Sciatic nerve (tissue), 2 donors: ENCODE measurements around the gene PEX7. TPM values are rescaled to one million over a fixed set of nuclear protein-coding genes. Genes with fewer than 3 reads are reported as not detected.
"Not testable (repeated sequence)": the region's sequence is repeated elsewhere in the genome, so short reads cannot be mapped to it uniquely, and the experiment has no call there.

Experiments
- ATAC-seq: fragments of 200-7000 bp; cut with Tn5 transposase; one replicate; pipeline ENCODE4 v1.9.1; 2020; ENCODE audit warnings: mild to moderate bottlenecking, moderate library complexity
- DNase-seq: peaks from one replicate; pipeline ENCODE4 v3.0.0-alpha.2; 2020; ENCODE audit warnings: low spot score
- intact Hi-C: fragments of 100-400 bp; cut with DNase I; formaldehyde crosslinking; loops from one replicate; pipeline ENCODE4 v1.14.2; 2022
- total RNA-seq: library from RNA; stranded (reverse); fragmentation: NEBNext Ultra II Directional; extraction: Animal tissue kit (Norgen Biotek cat#: 25700); gene quantifications from one replicate; pipeline ENCODE4 v1.2.1, GENCODE V29; 2021
- donor health status: DM: no; HTN: no; CAD: no.
- donor health status: DM: no; HTN: no; CAD: no.

PEX7 gene
- total RNA-seq, 1 donor from 2014 or later = 5.6 TPM

DNA sequence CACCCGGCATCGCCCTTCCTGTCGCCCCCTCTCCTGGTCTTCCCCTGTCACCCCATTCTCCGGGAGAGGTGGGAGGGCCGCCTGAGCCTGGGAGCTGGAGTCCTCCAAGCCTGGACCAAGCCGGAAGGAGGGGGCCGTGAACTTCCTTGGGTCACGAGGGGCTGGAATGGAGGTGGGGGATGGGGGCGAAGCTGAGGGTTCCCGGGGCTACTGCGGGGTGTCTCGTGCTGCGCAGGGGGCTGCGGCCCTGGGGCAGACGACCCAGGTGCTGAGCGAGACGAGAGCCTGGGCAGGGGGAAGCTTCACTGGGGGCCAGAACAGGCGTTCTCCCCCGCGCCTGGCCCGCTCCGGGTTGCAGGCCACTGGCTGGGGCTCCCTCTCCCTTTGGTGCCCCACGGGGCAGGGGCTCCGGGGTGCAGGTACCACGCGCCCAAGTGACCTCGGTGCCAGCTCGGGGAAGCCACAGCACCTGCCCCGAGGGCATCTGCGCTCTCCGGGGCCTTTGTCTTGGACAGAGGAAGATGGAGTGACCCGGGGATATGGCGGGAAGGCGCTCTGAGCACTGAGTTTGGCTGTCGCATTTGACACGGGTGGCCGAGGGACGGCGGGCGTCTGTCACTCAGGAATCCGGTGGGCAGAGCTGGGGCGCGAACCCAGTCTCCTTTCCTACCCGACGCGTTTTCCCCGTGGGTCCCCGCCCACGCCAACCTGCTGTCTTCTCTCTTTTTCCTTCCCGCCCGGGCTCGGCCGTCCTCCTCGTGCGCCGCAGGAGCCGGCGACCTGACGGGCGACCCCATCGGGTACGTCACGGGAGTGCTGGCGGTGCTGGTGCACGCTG, 100.9 kb downstream of the PEX7 start:
- ATAC-seq = no peak
- DNase-seq = no peak
- intact Hi-C loops = no loop called here

DNA sequence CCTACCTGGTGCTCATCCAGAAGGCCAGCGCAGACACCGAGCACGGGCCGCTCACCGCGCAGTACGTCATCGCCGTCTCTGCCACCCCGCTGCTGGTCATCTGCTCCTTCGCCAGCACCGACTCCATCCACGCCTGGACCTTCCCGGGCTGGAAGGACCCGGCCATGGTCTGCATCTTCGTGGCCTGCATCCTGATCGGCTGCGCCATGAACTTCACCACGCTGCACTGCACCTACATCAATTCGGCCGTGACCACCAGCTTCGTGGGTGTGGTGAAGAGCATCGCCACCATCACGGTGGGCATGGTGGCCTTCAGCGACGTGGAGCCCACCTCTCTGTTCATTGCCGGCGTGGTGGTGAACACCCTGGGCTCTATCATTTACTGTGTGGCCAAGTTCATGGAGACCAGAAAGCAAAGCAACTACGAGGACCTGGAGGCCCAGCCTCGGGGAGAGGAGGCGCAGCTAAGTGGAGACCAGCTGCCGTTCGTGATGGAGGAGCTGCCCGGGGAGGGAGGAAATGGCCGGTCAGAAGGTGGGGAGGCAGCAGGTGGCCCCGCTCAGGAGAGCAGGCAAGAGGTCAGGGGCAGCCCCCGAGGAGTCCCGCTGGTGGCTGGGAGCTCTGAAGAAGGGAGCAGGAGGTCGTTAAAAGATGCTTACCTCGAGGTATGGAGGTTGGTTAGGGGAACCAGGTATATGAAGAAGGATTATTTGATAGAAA, 101.7 kb downstream of the PEX7 start:
- DNase-seq (no peak), ATAC-seq (peak; percentile 29)
- intact Hi-C loops = no loop called here

DNA sequence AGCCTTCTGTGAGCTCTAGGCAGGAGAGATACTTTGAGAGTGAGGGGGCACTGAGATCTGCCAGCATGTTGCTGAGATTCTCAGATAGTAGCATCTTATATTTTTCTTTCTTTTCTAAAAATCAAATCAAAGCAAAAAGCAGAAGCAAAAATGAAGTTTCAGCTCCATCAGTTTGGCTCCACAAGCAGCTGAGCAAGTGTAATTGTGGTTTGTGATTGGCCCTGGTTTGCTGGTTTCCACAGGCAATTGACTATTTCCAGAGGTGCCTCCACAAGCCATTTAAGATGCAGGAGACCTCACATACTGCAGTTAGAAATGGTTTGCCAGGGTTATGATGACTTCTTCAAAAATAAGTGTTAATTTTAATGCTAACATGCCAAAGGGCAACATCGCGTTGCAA, 104.0 kb downstream of the PEX7 start:
- ATAC-seq = no peak
- intact Hi-C loops = no loop called here
- no peak for DNase-seq

DNA sequence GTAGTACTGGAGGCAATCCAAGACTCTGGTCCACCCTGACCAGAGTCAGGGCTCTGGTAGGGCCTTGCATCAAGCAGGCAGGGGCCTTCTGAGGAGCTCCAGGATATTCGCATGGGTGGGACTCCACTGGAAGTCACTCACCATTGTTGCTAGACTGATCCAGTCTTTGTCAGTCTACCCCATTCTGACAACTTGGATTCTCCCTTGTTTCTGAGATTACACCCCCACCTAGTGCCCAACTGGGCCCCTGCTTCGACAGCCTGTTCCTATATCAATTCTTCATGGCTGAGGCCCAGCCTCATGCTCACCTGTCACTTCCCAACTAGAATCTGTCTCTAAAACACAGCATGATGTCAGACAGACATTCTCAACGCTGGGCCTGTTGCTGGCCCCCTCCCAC, 104.9 kb downstream of the PEX7 start:
- intact Hi-C loops = no loop called here
- DNase-seq (no peak), ATAC-seq (no peak)

DNA sequence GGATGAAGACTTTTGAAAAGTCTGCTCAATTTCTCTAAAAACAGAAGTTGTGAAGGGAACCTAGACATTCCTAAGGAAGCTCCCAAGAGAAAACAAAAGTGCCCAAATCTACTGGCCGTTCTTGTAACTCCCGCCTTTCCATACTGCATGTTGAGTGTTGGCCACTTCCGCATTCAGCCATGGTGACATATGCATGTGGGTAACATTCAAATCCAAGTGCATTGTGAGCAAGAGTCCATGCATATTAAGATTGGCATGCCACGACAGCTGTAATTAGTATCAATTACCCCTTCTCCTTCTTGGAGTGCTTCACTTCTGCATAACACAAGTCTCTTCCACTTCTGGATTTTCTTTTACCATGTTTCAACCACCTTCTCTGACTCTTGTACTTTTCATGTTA, 108.1 kb downstream of the PEX7 start:
- ATAC-seq = no peak
- DNase-seq = no peak
- intact Hi-C loops = no loop called here

DNA sequence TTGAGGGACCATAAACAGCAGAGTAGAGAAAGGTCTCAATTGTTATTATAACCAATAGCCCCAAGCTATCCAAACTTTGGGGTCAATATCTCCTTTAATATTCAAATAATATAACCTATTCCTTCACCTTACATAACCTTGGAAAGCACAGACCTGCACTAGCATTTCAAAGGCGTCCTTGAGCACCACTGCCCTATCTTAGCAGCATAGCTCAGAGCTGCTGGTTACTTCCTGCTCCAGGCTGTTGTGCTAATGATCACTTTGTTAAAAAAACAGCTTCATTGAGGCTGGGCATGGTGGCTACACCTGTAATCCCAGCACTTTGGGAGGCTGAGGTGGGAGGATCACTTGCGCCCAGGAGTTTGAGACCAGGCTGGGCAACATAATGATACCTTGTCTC, 110.2 kb downstream of the PEX7 start:
- DNase-seq (no peak), ATAC-seq (no peak)
- intact Hi-C loops = no loop called here

DNA sequence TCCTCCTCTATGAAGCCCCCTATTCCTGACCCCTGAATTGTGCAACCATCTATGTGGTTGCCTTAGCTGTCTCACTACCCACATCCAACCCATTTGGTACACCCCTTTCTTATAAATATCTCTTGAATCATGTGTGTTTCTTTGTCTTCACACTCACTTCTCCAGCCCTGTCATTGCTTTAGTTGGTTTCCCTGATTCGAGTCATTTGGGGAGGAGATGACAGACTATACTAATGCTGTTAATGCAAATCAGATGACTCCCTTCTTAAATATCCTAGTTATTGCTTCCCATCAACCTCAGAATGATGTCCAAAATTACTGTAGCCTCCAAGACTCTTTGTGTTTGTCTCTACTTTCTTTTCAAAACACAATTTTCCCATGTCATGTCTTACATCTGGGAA, 122.7 kb downstream of the PEX7 start:
- intact Hi-C loops = no loop called here
- DNase-seq (no peak), ATAC-seq (no peak)

DNA sequence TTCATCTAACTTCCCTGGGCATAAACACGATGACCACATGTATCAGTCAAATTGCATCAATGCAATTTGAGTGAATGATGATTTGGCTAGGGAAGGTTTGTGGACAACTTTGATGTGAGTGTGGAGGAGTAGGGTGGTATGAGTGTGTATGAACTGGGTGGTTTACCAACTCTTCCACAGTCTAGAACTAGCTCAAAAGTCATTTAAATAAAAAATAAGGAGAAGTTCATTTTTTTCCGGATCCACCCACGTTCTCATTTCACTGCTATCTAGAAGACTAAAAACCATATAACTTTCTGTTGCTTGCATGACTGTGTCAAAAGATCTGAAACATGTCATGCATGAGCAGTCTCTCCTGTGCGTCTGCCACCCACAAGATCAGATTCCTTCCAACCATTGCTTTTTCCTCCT, 123.3 kb downstream of the PEX7 start:
- ATAC-seq = no peak
- intact Hi-C loops = no loop called here

DNA sequence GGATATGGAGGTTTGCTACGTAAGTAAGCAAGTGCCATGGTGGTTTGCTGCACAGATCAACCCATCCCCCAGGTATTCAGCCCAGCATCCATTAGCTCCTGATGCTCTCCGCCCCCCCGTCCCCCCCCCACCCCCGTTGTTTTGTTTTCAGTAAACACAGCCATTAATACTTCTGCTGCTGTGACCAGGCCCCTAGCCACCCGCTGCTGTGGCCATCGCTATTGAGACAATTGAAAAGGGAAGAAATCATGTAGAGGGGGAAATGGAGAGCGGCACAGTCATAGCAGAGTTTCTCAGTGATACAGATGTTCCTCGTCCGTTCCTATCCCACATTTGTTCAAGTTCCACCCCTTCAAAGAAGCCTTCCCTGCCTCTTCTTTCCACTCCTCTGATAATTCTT, 124.6 kb downstream of the PEX7 start:
- no peak for ATAC-seq

More for the DNA sequence above, 123.3 kb downstream of the PEX7 start:
- no peak for DNase-seq

DNA sequence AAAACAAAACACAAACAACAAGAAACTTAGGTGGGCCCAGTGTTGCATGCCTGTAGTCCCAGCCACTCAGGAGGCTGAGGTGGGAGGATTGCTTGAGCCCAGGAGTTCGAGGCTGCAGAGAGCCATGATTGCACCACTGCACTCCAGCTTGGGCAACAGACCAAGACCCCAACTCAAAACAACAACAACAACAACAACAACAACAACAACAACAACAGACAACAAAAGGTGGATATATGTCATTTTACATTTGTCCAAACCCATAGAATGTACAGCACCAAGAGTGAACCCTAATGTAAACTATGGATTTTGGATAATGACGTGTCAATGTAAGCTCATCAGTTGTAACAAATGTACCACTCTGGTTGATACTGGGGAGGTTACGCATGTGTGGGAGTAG, 127.6 kb downstream of the PEX7 start:
- intact Hi-C loops, ATAC-seq, DNase-seq: not testable (repeated sequence)

More for the DNA sequence above, 124.6 kb downstream of the PEX7 start:
- intact Hi-C loops = no loop called here
- DNase-seq = no peak

DNA sequence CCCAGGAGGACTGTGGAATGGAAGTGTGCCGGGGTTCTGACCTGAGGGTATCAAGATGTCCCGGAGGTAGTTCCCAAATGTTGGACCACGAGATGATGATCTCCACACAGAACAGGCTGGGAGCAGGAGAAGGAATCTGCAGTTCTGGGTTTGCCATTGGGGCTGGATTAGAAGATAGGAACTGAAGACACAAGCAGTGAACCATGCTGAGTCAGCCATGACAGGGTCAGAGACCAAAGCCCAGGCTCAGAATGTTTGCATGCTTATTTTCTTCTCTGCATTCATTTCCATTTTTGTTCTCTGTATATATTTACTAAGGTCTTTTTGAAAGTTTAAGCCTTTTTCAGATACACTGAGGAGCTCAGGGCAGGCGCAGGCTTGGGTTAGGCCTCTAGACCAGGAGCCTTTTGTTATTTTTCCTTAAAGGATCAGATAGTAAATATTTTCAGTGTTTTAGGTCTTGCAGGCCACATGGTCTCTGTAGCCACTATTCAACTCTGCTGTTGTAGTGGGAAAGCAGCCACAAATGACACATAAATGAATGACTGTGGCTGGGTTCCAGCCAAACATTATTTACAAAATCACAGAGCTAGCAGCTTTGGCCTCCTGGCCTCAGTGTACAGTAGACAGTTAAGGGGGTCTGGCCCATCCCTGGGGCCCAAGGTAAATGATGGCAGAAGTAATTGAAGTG, 128.2 kb downstream of the PEX7 start:
- ATAC-seq = no peak
- no peak for DNase-seq
- intact Hi-C loops = no loop called here

DNA sequence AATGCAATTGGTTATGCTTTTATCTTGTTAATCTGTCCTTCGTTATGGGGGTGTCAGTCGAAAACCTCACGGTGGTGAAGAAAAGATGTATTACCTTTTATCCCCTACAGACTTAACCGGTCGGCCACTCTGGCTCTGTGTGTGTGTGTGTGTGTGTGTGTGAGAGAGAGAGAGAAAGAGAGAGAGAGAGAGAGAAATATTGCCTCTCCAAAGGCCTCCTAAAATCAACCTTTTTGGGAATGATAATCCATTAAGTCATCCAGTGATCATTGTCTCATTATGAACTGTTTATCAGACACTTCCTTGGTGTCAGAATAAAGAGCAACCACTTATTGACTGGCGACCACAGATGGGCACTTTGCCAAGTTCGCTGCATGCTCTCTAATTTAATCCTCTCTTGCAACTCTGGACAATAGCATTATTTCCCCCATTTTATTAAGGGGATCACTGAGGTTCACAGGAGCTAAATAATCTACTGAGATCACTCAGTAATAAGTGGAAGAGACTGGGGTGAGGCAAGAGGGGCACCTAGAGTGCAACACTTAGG, 130.4 kb downstream of the PEX7 start:
- no peak for DNase-seq
- no peak for ATAC-seq

DNA sequence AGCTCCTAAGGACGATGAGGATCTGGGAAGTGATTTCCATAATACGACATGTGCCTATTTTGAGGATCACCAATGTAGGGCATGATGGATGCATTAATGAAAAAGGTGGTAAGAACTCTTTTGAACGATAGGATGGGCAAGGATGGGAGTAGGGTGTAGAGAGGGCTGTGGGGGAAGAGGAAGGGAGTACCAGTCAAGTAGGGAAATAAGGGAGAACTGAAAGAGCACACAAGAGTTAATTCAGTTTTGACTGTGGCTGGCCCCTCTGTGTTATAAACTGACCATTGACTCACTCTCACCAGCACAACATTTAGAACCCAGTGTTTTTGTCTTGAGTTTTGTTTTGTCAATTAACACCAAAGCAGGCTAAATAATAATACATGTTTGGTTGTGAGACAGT, 132.7 kb downstream of the PEX7 start:
- no peak for ATAC-seq
- intact Hi-C loops = no loop called here
- DNase-seq = no peak

More for the DNA sequence above, 130.4 kb downstream of the PEX7 start:
- intact Hi-C loops = no loop called here

DNA sequence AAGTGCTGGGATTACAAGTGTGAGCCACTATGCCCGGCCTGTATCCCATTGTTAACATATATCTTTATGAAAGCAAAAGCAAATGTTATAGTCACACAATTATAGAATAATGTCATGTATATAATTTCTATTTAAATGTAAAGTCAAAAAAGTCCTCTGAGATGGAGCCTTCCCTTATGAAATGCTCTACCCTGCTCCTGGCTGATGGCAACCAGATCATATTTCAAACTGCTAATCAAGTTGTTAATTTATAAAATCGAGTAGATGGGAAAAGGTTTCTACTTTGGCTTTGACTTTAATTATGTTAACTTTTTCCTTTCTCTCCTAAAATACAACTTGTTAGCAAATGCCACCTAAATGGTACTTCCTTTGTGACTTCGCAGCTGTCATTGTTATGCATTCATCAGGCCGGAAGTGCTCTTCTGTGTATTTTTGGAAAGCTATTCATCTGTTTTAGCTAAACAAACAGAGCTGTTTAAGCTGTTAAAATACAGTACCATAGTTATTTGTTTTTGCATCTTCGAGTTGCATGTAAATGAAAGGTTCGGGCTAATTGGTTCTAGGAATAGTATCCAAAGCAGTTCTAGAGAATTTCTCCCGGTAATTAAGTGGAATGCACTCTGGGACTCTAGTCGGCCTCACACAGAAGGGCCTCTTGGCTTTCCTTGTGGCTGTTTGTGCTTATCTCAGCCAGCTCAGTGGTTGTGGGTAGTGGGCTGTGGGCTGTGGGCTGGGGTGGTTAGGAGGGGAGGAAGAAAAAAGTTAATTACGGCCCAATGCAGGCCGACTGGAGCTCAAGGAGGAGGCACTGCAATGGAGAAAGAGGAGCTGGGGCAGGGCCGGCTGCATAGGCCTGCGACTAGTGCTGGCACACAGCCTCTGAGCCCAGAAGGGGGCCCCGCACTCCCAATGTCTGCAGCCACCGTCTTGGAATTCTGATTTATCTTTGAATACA, 134.5 kb downstream of the PEX7 start:
- DNase-seq (no peak), ATAC-seq (no peak)
- intact Hi-C loops = no loop called here

DNA sequence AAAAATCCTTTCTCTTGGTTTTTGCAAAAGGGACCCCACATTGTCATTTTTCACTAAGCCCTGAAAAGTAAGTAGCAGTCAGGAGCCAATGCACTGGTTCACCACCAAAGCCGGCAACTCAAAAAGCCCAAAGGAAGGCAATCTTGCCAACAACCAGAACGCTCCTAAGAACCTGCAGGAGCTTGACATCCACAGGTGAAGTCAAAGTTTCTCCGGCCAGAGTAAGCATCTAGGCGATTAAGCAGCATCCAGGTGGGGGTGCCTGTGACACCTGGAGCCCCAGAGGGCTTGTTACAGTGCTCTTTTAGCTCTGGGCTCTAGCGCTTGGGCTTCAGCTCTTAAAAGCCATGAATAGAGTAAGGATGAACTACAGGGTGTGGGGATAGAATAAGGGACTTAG, 135.8 kb downstream of the PEX7 start:
- intact Hi-C loops = no loop called here
- ATAC-seq (no peak), DNase-seq (no peak)

DNA sequence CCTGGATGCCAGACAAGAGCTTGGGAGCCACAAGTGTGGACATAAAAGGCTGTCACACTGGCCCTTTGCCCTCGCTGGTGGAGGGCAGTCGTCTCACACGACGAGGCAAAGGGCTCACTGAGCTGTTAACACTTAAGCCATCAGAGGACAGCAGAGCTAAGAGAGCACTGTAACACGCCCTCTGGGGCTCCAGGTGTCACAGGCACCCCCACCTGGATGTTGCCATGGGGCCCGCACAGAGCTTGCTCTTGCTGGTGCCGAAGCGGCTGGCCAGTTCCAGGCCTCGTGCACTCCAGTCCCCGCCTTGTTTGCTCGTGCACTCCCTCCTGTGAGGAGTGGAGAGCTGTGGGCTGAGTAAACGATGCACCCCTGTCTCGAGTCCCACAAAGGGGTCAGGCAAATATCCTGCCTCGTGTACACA, 137.1 kb downstream of the PEX7 start:
- intact Hi-C loops = no loop called here
- ATAC-seq (no peak), DNase-seq (no peak)

DNA sequence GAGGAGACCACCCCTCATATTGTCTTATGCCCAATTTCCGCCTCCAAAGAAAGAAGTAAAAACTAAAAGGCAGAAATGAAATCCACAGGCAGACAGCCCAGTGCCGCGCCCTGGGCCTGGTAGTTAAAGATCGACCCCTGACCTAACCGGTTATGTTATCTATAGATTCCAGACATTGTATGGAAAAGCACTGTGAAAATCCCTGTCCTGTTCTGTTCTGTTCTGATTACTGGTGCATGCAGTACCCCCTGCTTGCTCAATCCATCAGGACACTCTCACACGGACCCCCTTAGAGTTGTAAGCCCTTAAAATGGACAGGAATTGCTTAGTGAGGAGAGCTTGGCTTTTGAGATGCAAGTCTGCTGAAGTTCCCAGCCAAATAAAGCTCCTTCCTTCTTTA, 137.5 kb downstream of the PEX7 start:
- intact Hi-C loops, DNase-seq, ATAC-seq: not testable (repeated sequence)

DNA sequence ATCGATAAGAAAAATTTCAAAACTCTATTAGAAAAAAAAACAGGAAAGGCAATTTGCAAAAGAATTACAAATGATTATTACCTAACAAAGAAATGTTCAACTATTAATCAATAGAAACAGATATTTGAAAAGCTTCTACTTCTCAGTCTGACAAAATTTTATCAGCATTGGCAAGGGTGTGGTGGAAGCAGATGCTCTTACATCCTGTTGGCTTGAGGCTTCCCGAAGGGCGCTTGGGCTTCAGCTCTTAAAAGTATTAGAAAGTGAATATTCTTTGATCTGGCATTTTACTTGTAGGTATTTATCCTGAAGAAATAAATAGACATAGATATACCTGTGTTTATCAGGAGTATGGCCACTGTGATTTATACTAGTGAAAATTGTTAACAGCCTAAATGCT, 138.4 kb downstream of the PEX7 start:
- no peak for DNase-seq
- no peak for ATAC-seq
- intact Hi-C loops = no loop called here

DNA sequence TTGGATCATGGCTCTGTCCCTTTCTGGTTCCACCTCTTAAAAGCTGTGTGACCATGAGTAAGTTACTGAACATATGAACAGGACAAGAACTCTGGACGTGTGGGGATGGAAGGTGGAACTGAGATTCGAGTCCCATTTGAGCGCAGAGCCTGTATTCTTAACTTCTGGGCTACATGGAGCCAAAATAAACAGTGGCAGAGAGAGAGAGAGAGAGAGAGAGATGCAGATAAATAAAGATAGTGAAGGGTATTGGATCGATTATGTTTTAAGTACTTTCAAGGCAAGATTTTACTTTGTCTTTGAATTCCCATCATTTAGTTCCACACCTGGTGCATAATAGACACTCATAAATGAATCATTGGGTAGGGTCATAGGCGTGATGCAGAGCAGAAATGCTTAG, 139.5 kb downstream of the PEX7 start:
- intact Hi-C loops = no loop called here
- DNase-seq (no peak), ATAC-seq (no peak)
